GM04503 (cell line): ENCODE results near the gene CLN5.
"Not testable (repeated sequence)": the region's sequence is repeated elsewhere in the genome, so short reads cannot be mapped to it uniquely, and the experiment has no call there.

Source experiments
- DNase-seq: peaks from one replicate; pipeline ENCODE4 v3.0.0-alpha.2; 2012; ENCODE audit warnings: low read depth

The CLN5 gene

GRCh38 chr13:76991796-76992547, at the start of gene CLN5:
Gene CLN5, plus strand, starts transcription at chr13:76992081. Its CDS starts 18 bp downstream, at chr13:76992099.
- peak; percentile 49 for DNase-seq

- no peak for DNase-seq
These were observed 49.5 kb upstream of the CLN5 start for GRCh38 chr13:76942363-76942762.

- no peak for DNase-seq
These were observed 48.2 kb upstream of the CLN5 start for GRCh38 chr13:76943646-76944045.

- DNase-seq, result no peak
These were observed 47.4 kb upstream of the CLN5 start for GRCh38 chr13:76944456-76944855.

GRCh38 chr13:76948149-76948548, 43.7 kb upstream of the CLN5 start, which contains the start of gene ACOD1:
Gene ACOD1, plus strand, starts transcription at chr13:76948511. Its CDS starts 48 bp downstream, at chr13:76948559.
- no peak for DNase-seq

- DNase-seq, result no peak
These were observed 41.8 kb upstream of the CLN5 start for GRCh38 chr13:76950101-76950500.

GRCh38 chr13:76953968-76954367, 37.9 kb upstream of the CLN5 start:
- DNase-seq, result no peak

- no peak for DNase-seq
These were observed 37.3 kb upstream of the CLN5 start for GRCh38 chr13:76954538-76954937.

- DNase-seq, result no peak
These were observed 36.7 kb upstream of the CLN5 start for GRCh38 chr13:76955193-76955592.

- no peak for DNase-seq
These were observed 36.2 kb upstream of the CLN5 start for GRCh38 chr13:76955661-76956060.

GRCh38 chr13:76958841-76959432, 32.9 kb upstream of the CLN5 start:
- DNase-seq, result no peak

GRCh38 chr13:76959734-76960133, 32.1 kb upstream of the CLN5 start:
- DNase-seq, result not testable (repeated sequence)

- peak; percentile 17 for DNase-seq
These were observed 26.0 kb upstream of the CLN5 start for GRCh38 chr13:76965759-76966421.

GRCh38 chr13:76967031-76967430, 24.9 kb upstream of the CLN5 start:
- no peak for DNase-seq

- DNase-seq, result no peak
These were observed 23.8 kb upstream of the CLN5 start for GRCh38 chr13:76968041-76968440.

GRCh38 chr13:76969488-76970365, 22.2 kb upstream of the CLN5 start:
- DNase-seq, result peak; percentile 8

- DNase-seq, result no peak
These were observed 20.7 kb upstream of the CLN5 start for GRCh38 chr13:76971215-76971614.

GRCh38 chr13:76971851-76972829, 19.7 kb upstream of the CLN5 start:
- DNase-seq, result no peak

GRCh38 chr13:76973920-76974617, 17.8 kb upstream of the CLN5 start:
- DNase-seq, result no peak

GRCh38 chr13:76974618-76974975, 17.3 kb upstream of the CLN5 start:
- no peak for DNase-seq
